Mononuclear cell (primary cell): ENCODE results near the gene ARL6IP4. TPM values are rescaled to one million over a fixed set of nuclear protein-coding genes. Genes with fewer than 3 reads are reported as not detected.

ENCODE experiments used
- H3K27me3 ChIP-seq: 2 replicates; pipeline ENCODE4 v1.6.0; 2011; ENCODE audit warnings: low read length, control low read depth; ENCODE audit not compliant: insufficient read depth
- H3K4me1 ChIP-seq: 2 replicates; pipeline ENCODE4 v1.5.1; 2011; ENCODE audit warnings: mild to moderate bottlenecking, low read length, control low read depth; ENCODE audit not compliant: insufficient read depth
- H3K4me3 ChIP-seq: 2 replicates; pipeline ENCODE4 v1.5.1; 2011; ENCODE audit warnings: mild to moderate bottlenecking, low read length, moderate library complexity
- H3K9me3 ChIP-seq: 2 replicates; pipeline ENCODE4 v1.5.1; 2011; ENCODE audit warnings: low read depth, mild to moderate bottlenecking, control low read depth, low read length
- total RNA-seq: library from RNA; depleted of rRNA; stranded (reverse); fragments of >200 nt; gene quantifications from one replicate; pipeline ENCODE4 v1.2.3, GENCODE V29; 2012

Gene ARL6IP4
- total RNA-seq, 1 donor: 123 TPM

- no peaks in the 10 kb centered on the region for H3K27me3 ChIP-seq
- no peak overlapping the region for H3K4me3 ChIP-seq
- H3K9me3 ChIP-seq: no peaks in the 10 kb centered on the region
- H3K4me1 ChIP-seq: no peaks in the 10 kb centered on the region
These were observed 41.5 kb downstream of the ARL6IP4 start for GRCh38 chr12:123021688-123022604.

- Histone ChIP-seq H3K27me3 (no peaks in the 10 kb centered on the region), H3K4me3 (no peak overlapping the region), H3K9me3 (no peaks in the 10 kb centered on the region), H3K4me1 (no peaks in the 10 kb centered on the region)
These were observed 42.4 kb downstream of the ARL6IP4 start for GRCh38 chr12:123022846-123023245.

- no peaks in the 10 kb centered on the region for H3K4me1 ChIP-seq
- no peaks in the 10 kb centered on the region for H3K9me3 ChIP-seq
- H3K27me3 ChIP-seq: no peaks in the 10 kb centered on the region
- H3K4me3 ChIP-seq: no peak overlapping the region
These were observed 44.4 kb downstream of the ARL6IP4 start for GRCh38 chr12:123024819-123025391.

- no peaks in the 10 kb centered on the region for H3K27me3 ChIP-seq
- no peak overlapping the region for H3K4me3 ChIP-seq
- no peaks in the 10 kb centered on the region for H3K4me1 ChIP-seq
- no peaks in the 10 kb centered on the region for H3K9me3 ChIP-seq
These were observed 45.8 kb downstream of the ARL6IP4 start for GRCh38 chr12:123026094-123026853.

- Histone ChIP-seq H3K4me3 (no peak overlapping the region), H3K9me3 (no peaks in the 10 kb centered on the region), H3K27me3 (no peaks in the 10 kb centered on the region), H3K4me1 (peaks cover 3% of the 10 kb centered on the region)
These were observed 47.4 kb downstream of the ARL6IP4 start for GRCh38 chr12:123027726-123028445.

- no peak overlapping the region for H3K4me3 ChIP-seq
- H3K4me1 ChIP-seq: peaks cover 8% of the 10 kb centered on the region
- H3K27me3 ChIP-seq: no peaks in the 10 kb centered on the region
- no peaks in the 10 kb centered on the region for H3K9me3 ChIP-seq
These were observed 48.0 kb downstream of the ARL6IP4 start for GRCh38 chr12:123028475-123028874.

- H3K4me3 ChIP-seq: no peak overlapping the region
- no peaks in the 10 kb centered on the region for H3K27me3 ChIP-seq
- no peaks in the 10 kb centered on the region for H3K9me3 ChIP-seq
These were observed 49.1 kb downstream of the ARL6IP4 start for GRCh38 chr12:123029550-123029949.

GRCh38 chr12:123030686-123031085 is 50.2 kb downstream of the ARL6IP4 start:
- Histone ChIP-seq H3K27me3 (no peaks in the 10 kb centered on the region), H3K4me1 (peaks cover 20% of the 10 kb centered on the region), H3K4me3 (no peak overlapping the region), H3K9me3 (no peaks in the 10 kb centered on the region)

More at GRCh38 chr12:123029550-123029949, 49.1 kb downstream of the ARL6IP4 start:
- peaks cover 19% of the 10 kb centered on the region for H3K4me1 ChIP-seq

GRCh38 chr12:123031171-123031845 is 50.8 kb downstream of the ARL6IP4 start:
- Histone ChIP-seq H3K27me3 (no peaks in the 10 kb centered on the region), H3K4me3 (no peak overlapping the region), H3K9me3 (no peaks in the 10 kb centered on the region), H3K4me1 (peaks cover 20% of the 10 kb centered on the region)

Other genes with a start within 250 kb of the ARL6IP4 start
- gene HCAR1, start 249.8 kb upstream of the ARL6IP4 start, total RNA-seq: not detected
- 23.0 TPM for gene DENR, start 227.9 kb upstream of the ARL6IP4 start, total RNA-seq
- gene CCDC62, start 206.1 kb upstream of the ARL6IP4 start, total RNA-seq: 2.5 TPM
- gene HIP1R, start 145.2 kb upstream of the ARL6IP4 start, total RNA-seq: 76.3 TPM
- 78.3 TPM for gene VPS37B, start 84.6 kb upstream of the ARL6IP4 start, total RNA-seq
- gene ABCB9, start 14.2 kb upstream of the ARL6IP4 start, total RNA-seq: 2.1 TPM
- gene OGFOD2, start 5.4 kb upstream of the ARL6IP4 start, total RNA-seq: 4.5 TPM
- gene PITPNM2, start 170.4 kb downstream of the ARL6IP4 start, total RNA-seq: 11.8 TPM